Measurements from ENCODE around the gene TMEM235.

Gene TMEM235

DNA sequence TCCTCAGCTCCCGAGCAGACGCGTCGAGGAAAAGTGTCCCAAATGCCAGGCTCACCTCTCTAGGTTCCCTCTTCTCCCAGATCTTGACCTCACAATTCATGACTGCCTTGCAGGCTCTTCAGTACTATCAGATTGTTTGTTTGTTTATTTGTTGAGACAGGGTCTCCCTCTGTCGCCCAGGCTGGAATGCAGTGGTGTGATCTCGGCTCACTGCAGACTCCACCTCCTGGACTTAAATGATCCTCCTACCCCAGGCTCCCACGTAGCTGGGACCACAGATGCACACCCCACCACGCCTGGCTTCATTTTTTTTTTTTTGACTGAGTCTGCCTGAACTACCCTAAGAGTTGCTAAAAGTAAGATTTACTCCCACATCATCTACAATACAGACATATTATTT is 15.9 kb downstream of the TMEM235 start:
- H3K36me3 ChIP-seq = no peaks in the 10 kb centered on the region
- H3K9me3 ChIP-seq = no peaks in the 10 kb centered on the region
- TF ChIP-seq, protein P1, sequence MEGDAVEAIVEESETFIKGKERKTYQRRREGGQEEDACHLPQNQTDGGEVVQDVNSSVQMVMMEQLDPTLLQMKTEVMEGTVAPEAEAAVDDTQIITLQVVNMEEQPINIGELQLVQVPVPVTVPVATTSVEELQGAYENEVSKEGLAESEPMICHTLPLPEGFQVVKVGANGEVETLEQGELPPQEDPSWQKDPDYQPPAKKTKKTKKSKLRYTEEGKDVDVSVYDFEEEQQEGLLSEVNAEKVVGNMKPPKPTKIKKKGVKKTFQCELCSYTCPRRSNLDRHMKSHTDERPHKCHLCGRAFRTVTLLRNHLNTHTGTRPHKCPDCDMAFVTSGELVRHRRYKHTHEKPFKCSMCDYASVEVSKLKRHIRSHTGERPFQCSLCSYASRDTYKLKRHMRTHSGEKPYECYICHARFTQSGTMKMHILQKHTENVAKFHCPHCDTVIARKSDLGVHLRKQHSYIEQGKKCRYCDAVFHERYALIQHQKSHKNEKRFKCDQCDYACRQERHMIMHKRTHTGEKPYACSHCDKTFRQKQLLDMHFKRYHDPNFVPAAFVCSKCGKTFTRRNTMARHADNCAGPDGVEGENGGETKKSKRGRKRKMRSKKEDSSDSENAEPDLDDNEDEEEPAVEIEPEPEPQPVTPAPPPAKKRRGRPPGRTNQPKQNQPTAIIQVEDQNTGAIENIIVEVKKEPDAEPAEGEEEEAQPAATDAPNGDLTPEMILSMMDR (IDR thresholded peaks at IDR 0.05; ENCODE audit: low read depth, low read length) = no peak
- H3K4me3 ChIP-seq (ENCODE audit: low read depth, low read length) = no peak overlapping the region
- DNase-seq = no peak
- peaks cover 6% of the 10 kb centered on the region for H3K4me1 ChIP-seq
- no peaks in the 10 kb centered on the region for H3K27me3 ChIP-seq

DNA sequence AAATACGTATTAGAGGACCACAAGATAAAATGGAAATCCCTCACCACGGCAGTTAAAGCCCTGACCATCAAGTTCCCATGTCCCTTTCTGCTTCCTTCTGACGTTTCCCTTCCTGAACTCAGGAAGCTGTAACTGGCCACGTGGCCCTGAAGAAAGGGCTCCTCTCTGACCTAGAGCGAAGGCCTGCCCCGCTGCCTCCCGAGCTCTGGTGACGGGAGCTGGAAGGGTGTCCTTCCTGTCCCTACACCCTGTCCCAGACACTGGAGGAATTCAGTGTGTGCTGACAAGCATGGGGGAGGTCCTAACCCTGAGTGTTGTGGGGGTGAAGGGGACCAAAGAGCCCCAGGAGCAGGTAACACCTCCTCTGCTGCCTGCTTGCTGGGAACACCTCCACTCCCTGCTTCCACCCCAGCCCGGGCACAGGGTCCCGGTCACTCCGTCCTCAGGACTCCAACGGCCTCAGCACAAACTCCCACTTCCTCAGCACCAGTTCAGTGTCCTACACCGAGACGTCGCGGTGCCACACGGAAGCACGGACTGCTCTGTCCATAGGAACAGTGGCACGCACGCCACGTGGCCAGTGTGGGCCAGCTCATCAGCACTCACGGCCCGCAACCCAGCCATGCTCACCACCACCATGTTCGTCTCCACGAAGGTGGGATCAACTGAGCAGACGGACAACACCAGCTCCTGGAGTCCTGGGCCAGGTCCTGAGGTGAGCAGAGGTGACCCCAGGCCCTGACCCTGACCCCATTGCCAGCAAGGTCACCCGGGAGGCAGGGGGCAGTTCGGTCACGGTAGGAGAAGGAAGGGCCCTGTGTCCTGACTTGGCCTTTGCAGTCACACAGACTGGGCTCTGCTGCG is 16.9 kb downstream of the TMEM235 start:
- Histone ChIP-seq H3K36me3 (no peaks in the 10 kb centered on the region), H3K27me3 (no peaks in the 10 kb centered on the region), H3K4me1 (peaks cover 6% of the 10 kb centered on the region), H3K9me3 (no peaks in the 10 kb centered on the region), H3K4me3 (ENCODE audit: low read depth, low read length) (no peak overlapping the region)
- TF ChIP-seq, protein P1 (IDR thresholded peaks at IDR 0.05; ENCODE audit: low read depth, low read length) = no peak
- peak; percentile 3 for DNase-seq

DNA sequence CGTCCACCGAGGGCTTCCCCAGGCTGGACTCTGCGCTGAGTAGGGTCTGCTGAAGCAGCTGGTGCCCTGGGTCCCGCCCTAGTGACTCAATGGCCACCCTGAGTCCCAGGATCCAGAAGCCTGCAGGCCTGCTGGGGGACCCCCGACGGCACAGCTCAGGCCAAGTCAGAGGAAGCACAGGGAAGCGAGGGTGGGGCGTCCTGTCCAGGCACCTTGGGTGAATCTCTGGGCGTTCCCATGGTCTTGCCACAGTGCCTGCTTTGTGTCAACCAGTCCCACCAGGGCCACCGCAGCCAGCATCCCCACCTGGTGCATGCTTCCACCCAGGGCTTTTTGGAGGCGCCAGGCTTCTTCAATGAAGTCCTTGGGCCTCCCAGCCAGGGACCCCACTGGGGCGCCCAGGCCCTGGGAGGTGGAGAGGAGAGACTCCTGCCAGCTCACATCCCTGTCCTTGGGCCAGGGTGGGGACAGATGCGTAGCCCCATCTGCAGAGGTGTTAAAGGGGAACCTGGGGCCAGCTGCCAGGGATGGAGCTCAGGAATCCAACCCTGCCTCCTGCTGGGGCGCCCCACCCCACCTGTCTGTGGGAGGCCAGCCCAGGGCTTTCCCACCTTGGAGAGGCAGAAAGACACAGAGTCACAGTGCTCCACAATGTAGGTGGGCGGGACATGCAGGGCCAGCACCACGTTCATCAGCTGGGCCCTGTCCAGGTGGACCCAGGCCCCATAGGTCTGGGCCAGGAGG is 17.8 kb downstream of the TMEM235 start:
- Histone ChIP-seq H3K4me1 (peaks cover 6% of the 10 kb centered on the region), H3K27me3 (no peaks in the 10 kb centered on the region), H3K36me3 (no peaks in the 10 kb centered on the region), H3K4me3 (ENCODE audit: low read depth, low read length) (no peak overlapping the region), H3K9me3 (no peaks in the 10 kb centered on the region)
- TF ChIP-seq, protein P1 (IDR thresholded peaks at IDR 0.05; ENCODE audit: low read depth, low read length) = no peak
- DNase-seq = peak; percentile 13

DNA sequence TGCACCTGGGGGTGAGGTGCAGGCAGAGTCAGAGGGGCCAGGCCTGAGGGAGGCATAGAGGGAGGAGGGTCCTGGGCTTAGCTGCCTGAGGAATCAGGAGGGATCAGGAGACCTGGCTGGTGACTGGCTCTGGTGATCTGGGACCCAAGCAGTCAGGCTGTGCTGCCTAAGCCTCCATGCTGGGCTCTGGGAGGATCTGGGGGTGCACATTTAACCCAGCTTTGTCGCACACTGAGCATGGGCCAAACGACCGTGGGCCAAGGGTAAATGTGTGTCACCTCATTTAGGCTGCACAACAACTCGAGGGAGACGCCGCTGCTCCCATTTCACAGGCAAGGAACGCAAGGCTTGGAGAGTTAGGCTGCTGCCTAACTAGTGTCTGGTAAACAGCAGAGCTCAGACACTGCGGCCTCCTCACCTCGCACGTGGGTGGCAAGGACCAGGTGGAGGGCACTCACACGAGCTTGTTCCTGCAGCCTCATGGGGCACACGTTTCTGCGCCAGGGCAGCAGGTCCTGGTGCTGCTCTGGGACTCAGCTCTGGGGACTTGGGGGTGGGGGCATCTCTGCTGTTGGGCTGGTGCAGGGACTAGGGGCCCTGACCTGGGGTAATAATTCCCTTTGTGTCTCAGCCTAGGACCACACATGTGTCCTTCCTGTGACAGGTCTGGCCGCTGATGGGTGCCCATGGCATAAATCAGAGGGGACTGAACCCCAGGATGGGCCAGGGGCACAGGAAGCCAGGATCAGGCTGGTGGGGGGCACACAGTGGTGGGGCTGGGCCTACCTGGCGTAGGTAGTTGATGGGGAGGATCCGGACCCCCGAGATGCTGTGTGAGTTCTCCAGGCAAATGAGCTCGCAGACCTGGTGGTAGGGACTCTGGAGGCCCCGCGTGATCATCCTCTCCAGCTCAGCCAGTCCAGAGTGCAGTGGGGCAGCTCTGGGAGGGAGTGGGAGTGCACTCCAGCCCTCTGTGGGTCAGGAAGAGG is 18.7 kb downstream of the TMEM235 start:
- DNase-seq = no peak
- no peaks in the 10 kb centered on the region for H3K9me3 ChIP-seq
- H3K36me3 ChIP-seq = no peaks in the 10 kb centered on the region
- peaks cover 6% of the 10 kb centered on the region for H3K4me1 ChIP-seq
- TF ChIP-seq, protein P1 (IDR thresholded peaks at IDR 0.05; ENCODE audit: low read depth, low read length) = no peak
- no peaks in the 10 kb centered on the region for H3K27me3 ChIP-seq
- H3K4me3 ChIP-seq (ENCODE audit: low read depth, low read length) = no peak overlapping the region

DNA sequence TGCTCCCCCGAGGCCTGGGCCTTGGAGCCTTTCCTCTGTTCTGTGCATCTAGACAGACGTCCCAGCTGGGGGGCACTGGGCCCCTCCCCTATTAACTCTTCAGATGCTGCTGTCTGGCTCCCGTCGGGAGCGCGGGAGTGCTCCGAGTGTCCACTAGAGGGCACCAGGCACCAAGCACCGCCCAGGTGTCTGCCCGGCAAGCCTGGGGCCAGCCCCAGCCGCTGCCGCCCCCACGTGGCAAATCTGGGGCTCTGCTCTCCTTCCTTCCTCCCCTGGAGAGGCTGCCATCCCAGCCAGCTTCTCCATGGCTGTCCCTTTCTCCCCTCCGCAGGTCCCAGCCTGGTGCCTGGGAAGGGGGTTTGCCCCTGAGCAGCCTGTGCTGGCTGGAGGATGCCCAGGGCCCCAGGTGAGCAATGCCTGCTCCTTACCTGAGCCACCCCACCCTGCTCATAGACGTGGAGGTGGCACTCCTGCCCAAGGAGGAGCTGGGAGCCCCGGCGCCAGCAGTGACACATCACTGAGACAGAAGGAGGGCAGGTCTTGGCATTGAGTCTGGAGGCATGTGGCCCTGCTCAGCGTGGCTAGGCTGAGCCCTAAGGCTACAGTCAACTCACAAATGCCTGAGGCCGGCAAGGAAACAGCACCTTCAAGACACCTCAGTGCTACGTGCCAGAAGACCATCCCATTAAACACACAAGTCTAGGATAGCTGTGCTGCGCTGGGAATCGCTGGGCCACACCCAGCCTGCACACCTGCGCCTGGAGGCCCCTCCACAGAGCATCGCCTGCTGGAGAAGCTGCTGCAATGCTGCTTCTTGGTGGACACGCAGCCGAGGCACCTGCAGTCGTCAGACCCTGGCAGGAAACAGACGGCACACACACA is 19.7 kb downstream of the TMEM235 start:
- TF ChIP-seq, protein P1 (IDR thresholded peaks at IDR 0.05; ENCODE audit: low read depth, low read length) = peak; percentile 99
- Histone ChIP-seq H3K36me3 (no peaks in the 10 kb centered on the region), H3K27me3 (no peaks in the 10 kb centered on the region), H3K4me3 (ENCODE audit: low read depth, low read length) (no peak overlapping the region), H3K9me3 (no peaks in the 10 kb centered on the region), H3K4me1 (peaks cover 16% of the 10 kb centered on the region)
- DNase-seq = peak; percentile 92

Measured in BE2C (cell line).